Astrocyte (in vitro differentiated cells and primary cell): Measurements from ENCODE around the gene OXGR1. TPM values are rescaled to one million over a fixed set of nuclear protein-coding genes. Genes with fewer than 3 reads are reported as not detected.

Experiments used
- DNase-seq: peaks from one replicate; pipeline ENCODE4 v3.0.0-alpha.2; 2010; ENCODE audit warnings: low read depth
- FAIRE-seq: peaks from 2 replicates; lab custom pipeline; 2011; peaks lifted over from hg19 to GRCh38; lab: Jason Lieb, UNC
- H2AFZ ChIP-seq: 2 replicates; pipeline ENCODE4 v1.6.0; 2012; ENCODE audit warnings: low read depth, low read length, inconsistent platforms
- H3K27ac ChIP-seq: 2 replicates; pipeline ENCODE4 v1.5.1; 2011; ENCODE audit warnings: low read depth, low read length, inconsistent platforms
- H3K27me3 ChIP-seq: 2 replicates; pipeline ENCODE4 v1.6.0; 2011; ENCODE audit warnings: low read length, inconsistent platforms; ENCODE audit not compliant: insufficient read depth
- H3K36me3 ChIP-seq: 2 replicates; pipeline ENCODE4 v1.5.1; 2011; ENCODE audit warnings: low read length, inconsistent platforms; ENCODE audit not compliant: insufficient read depth
- H3K4me1 ChIP-seq: 2 replicates; pipeline ENCODE4 v1.5.1; 2011; ENCODE audit warnings: low read length, inconsistent platforms; ENCODE audit not compliant: insufficient read depth
- H3K4me2 ChIP-seq: 2 replicates; pipeline ENCODE4 v1.6.0; 2012; ENCODE audit warnings: low read length, inconsistent platforms
- H3K4me3 ChIP-seq: 2 replicates; pipeline ENCODE4 v1.5.1; 2011; ENCODE audit warnings: low read depth, mild to moderate bottlenecking, low read length, inconsistent platforms; ENCODE audit not compliant: insufficient read depth
- H3K79me2 ChIP-seq: 2 replicates; pipeline ENCODE4 v1.6.0; 2012; ENCODE audit warnings: mild to moderate bottlenecking, low read length, inconsistent platforms; ENCODE audit not compliant: insufficient read depth
- H3K9ac ChIP-seq: 2 replicates; pipeline ENCODE4 v1.6.0; 2012; ENCODE audit warnings: mild to moderate bottlenecking, low read length, inconsistent platforms
- H3K9me3 ChIP-seq: 2 replicates; pipeline ENCODE4 v1.5.1; 2012; ENCODE audit warnings: low read depth, mild to moderate bottlenecking, low read length, inconsistent platforms; ENCODE audit not compliant: insufficient read depth
- H4K20me1 ChIP-seq: 2 replicates; pipeline ENCODE4 v1.6.0; 2012; ENCODE audit warnings: low read length, inconsistent platforms; ENCODE audit not compliant: insufficient read depth
- H3K27ac Mint-ChIP-seq: one replicate; pipeline ENCODE4 v1.8.0; 2021; ENCODE audit warnings: mild to moderate bottlenecking, mixed read lengths; ENCODE audit not compliant: unreplicated experiment
- H3K27me3 Mint-ChIP-seq: one replicate; pipeline ENCODE4 v1.8.0; 2021; ENCODE audit warnings: low read depth, mixed read lengths; ENCODE audit not compliant: unreplicated experiment
- H3K36me3 Mint-ChIP-seq: one replicate; pipeline ENCODE4 v1.8.0; 2021; ENCODE audit warnings: low read depth, mixed read lengths; ENCODE audit not compliant: unreplicated experiment
- H3K4me1 Mint-ChIP-seq: one replicate; pipeline ENCODE4 v1.8.0; 2021; ENCODE audit warnings: low read depth, mixed read lengths; ENCODE audit not compliant: unreplicated experiment
- H3K4me3 Mint-ChIP-seq: one replicate; pipeline ENCODE4 v1.8.0; 2021; ENCODE audit warnings: mild to moderate bottlenecking, moderate library complexity, mixed read lengths; ENCODE audit not compliant: unreplicated experiment
- H3K9me3 Mint-ChIP-seq: one replicate; pipeline ENCODE4 v1.8.0; 2021; ENCODE audit warnings: mild to moderate bottlenecking, mixed read lengths; ENCODE audit not compliant: unreplicated experiment
- EZH2 ChIP-seq: IDR thresholded peaks from 2 replicates; pipeline ENCODE4 v1.6.1; 2012; ENCODE audit warnings: mild to moderate bottlenecking, low read length, inconsistent platforms; ENCODE audit not compliant: insufficient read depth
- total RNA-seq: library from RNA; stranded (reverse); gene quantifications from 2 replicates; pipeline ENCODE4 v1.2.1, GENCODE V29; 2021
- TF ChIP-seq, protein P1 (sequence below): IDR thresholded peaks from 2 replicates; pipeline ENCODE4 v1.5.1; 2011; ENCODE audit warnings: low read depth, mild to moderate bottlenecking, inconsistent platforms, low read length, moderate library complexity; ENCODE audit not compliant: insufficient read depth

The OXGR1 gene
- total RNA-seq, 1 donor from 2014 or later, result 0.39 TPM

DNA sequence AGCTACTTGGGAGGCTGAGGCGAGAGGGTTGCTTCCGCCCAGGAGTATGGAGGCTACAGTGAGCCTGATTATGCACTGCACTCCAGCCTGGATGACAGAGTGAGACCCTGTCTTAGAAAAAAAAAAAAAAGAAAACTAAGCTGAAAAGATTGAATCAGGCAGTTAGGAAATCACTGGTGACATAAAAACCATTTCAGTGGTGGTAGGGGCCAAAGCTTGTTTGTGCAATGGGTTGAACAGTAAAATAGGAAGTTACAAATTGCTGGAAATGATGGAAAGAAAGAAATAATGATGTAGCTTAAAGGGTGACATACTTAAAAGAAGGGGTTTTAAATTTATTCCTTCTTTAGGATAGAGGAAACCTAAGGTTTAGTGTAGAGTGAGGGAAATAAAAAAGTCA is 4.8 kb upstream of the OXGR1 start:
- H3K4me1 ChIP-seq, result peaks cover 14% of the 10 kb centered on the region
- DNase-seq (no peak), FAIRE-seq (no peak)
- no peak overlapping the region for H3K4me2 ChIP-seq
- no peak overlapping the region for H2AFZ ChIP-seq
- H3K4me3 Mint-ChIP-seq, result no peak overlapping the region
- H3K36me3 Mint-ChIP-seq, result no peaks in the 10 kb centered on the region
- no peaks in the 10 kb centered on the region for H3K79me2 ChIP-seq
- peaks cover 20% of the 10 kb centered on the region for H3K4me1 Mint-ChIP-seq
- H3K9ac ChIP-seq, result no peak overlapping the region
- no peak overlapping the region for H3K27ac ChIP-seq
- no peaks in the 10 kb centered on the region for H3K9me3 ChIP-seq
- H3K27ac Mint-ChIP-seq, result no peak overlapping the region
- peaks cover 29% of the 10 kb centered on the region for H3K27me3 Mint-ChIP-seq
- no peaks in the 10 kb centered on the region for H3K36me3 ChIP-seq
- no peak overlapping the region for H3K4me3 ChIP-seq
- H4K20me1 ChIP-seq, result no peaks in the 10 kb centered on the region
- peaks cover 10% of the 10 kb centered on the region for H3K27me3 ChIP-seq
- no peaks in the 10 kb centered on the region for H3K9me3 Mint-ChIP-seq
- TF ChIP-seq, protein P1, sequence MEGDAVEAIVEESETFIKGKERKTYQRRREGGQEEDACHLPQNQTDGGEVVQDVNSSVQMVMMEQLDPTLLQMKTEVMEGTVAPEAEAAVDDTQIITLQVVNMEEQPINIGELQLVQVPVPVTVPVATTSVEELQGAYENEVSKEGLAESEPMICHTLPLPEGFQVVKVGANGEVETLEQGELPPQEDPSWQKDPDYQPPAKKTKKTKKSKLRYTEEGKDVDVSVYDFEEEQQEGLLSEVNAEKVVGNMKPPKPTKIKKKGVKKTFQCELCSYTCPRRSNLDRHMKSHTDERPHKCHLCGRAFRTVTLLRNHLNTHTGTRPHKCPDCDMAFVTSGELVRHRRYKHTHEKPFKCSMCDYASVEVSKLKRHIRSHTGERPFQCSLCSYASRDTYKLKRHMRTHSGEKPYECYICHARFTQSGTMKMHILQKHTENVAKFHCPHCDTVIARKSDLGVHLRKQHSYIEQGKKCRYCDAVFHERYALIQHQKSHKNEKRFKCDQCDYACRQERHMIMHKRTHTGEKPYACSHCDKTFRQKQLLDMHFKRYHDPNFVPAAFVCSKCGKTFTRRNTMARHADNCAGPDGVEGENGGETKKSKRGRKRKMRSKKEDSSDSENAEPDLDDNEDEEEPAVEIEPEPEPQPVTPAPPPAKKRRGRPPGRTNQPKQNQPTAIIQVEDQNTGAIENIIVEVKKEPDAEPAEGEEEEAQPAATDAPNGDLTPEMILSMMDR, result no peak
- TF ChIP-seq EZH2, result no peak

DNA sequence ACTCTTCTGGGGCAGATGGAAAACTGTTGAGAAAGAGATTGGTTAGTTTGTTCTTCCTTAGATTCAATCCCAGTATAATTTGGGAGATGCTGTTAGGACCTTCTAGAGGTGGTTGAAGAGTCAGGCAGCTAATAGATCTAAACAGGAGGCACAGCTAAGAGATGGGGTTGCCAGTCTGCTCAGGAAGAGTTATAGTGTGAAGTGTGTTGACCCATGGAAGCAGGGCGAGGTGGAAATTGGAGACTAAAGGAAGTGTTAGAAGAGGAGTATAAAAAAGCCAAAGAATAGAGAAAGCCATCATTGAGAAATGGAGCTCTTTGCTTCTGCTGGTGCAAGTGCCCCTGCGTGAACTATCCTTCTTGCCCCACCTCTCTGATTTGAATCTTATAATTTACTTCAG is 3.8 kb upstream of the OXGR1 start:
- Mint-ChIP-seq H3K27me3 (peaks cover 38% of the 10 kb centered on the region), H3K9me3 (no peaks in the 10 kb centered on the region), H3K36me3 (no peaks in the 10 kb centered on the region), H3K27ac (no peak overlapping the region), H3K4me1 (peaks cover 18% of the 10 kb centered on the region), H3K4me3 (no peak overlapping the region)
- no peak overlapping the region for H3K4me3 ChIP-seq
- no peaks in the 10 kb centered on the region for H3K36me3 ChIP-seq
- no peaks in the 10 kb centered on the region for H4K20me1 ChIP-seq
- H3K4me2 ChIP-seq, result no peak overlapping the region
- TF ChIP-seq, protein P1, result no peak
- TF ChIP-seq EZH2, result no peak
- no peak overlapping the region for H2AFZ ChIP-seq
- peaks cover 17% of the 10 kb centered on the region for H3K27me3 ChIP-seq
- no peak overlapping the region for H3K9ac ChIP-seq
- H3K27ac ChIP-seq, result no peak overlapping the region
- FAIRE-seq, result no peak
- DNase-seq, result no peak
- H3K9me3 ChIP-seq, result no peaks in the 10 kb centered on the region
- no peaks in the 10 kb centered on the region for H3K79me2 ChIP-seq
- H3K4me1 ChIP-seq, result peaks cover 6% of the 10 kb centered on the region

DNA sequence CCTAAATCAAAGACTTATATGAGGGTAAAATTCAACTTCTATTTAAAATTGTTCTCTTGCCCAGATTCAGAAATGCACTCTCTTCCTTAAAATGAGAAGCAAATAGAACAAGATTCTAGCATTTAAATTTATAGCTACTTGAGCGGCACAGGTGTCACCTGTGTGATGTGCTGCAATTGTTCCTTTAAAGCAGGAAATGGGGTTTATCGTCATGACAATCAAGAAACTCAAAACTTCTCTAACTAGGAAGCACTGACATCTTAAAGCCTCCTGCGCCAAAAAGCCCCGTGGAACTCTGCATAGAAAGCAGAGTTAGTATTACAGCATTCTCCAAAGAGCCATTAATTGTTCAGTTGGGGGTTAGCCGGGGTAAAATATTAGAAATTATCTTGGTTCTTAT is 2.6 kb upstream of the OXGR1 start:
- no peaks in the 10 kb centered on the region for H3K36me3 ChIP-seq
- peaks cover 9% of the 10 kb centered on the region for H3K4me1 Mint-ChIP-seq
- H3K27ac Mint-ChIP-seq, result no peak overlapping the region
- H3K36me3 Mint-ChIP-seq, result no peaks in the 10 kb centered on the region
- FAIRE-seq, result no peak
- no peak overlapping the region for H2AFZ ChIP-seq
- peaks cover 43% of the 10 kb centered on the region for H3K27me3 Mint-ChIP-seq
- H3K4me1 ChIP-seq, result peaks cover 3% of the 10 kb centered on the region
- H3K4me3 Mint-ChIP-seq, result no peak overlapping the region
- H3K9me3 Mint-ChIP-seq, result no peaks in the 10 kb centered on the region
- H3K4me2 ChIP-seq, result no peak overlapping the region
- DNase-seq, result no peak
- TF ChIP-seq EZH2, result no peak
- TF ChIP-seq, protein P1, result no peak
- no peak overlapping the region for H3K4me3 ChIP-seq
- no peaks in the 10 kb centered on the region for H3K79me2 ChIP-seq
- no peak overlapping the region for H3K27ac ChIP-seq
- peaks cover 17% of the 10 kb centered on the region for H3K27me3 ChIP-seq
- no peak overlapping the region for H3K9ac ChIP-seq
- no peaks in the 10 kb centered on the region for H3K9me3 ChIP-seq
- no peaks in the 10 kb centered on the region for H4K20me1 ChIP-seq
